HUES48 (cell line): ENCODE data around the gene FADS2.

ENCODE experiments used
- H3K27ac ChIP-seq: one replicate; pipeline ENCODE4 v1.7.0; 2013; ENCODE audit warnings: low read depth, low read length, inconsistent platforms
- H3K27me3 ChIP-seq: 2 replicates; pipeline ENCODE4 v1.6.1; 2013; ENCODE audit warnings: mild to moderate bottlenecking, low read length; ENCODE audit not compliant: control insufficient read depth, insufficient read depth
- H3K36me3 ChIP-seq: 2 replicates; pipeline ENCODE4 v1.6.1; 2013; ENCODE audit warnings: low read length; ENCODE audit not compliant: control insufficient read depth, insufficient read depth
- H3K4me1 ChIP-seq: 2 replicates; pipeline ENCODE4 v1.6.1; 2013; ENCODE audit warnings: mild to moderate bottlenecking, low read length; ENCODE audit not compliant: control insufficient read depth, insufficient read depth
- H3K4me3 ChIP-seq: 2 replicates; pipeline ENCODE4 v1.5.1; 2013; ENCODE audit warnings: mild to moderate bottlenecking, low read depth, low read length
- H3K9ac ChIP-seq: 2 replicates; pipeline ENCODE4 v1.6.1; 2013; ENCODE audit warnings: mild to moderate bottlenecking, low read depth, low read length, moderate library complexity
- H3K9me3 ChIP-seq: 2 replicates; pipeline ENCODE4 v1.6.1; 2013; ENCODE audit warnings: low read length; ENCODE audit not compliant: control insufficient read depth, insufficient read depth

The FADS2 gene

GRCh38 chr11:61785837-61786402 is 42.2 kb upstream of the FADS2 start:
- H3K9ac ChIP-seq: no peak overlapping the region
- H3K27me3 ChIP-seq: no peaks in the 10 kb centered on the region
- no peaks in the 10 kb centered on the region for H3K4me1 ChIP-seq
- H3K4me3 ChIP-seq: no peak overlapping the region
- no peaks in the 10 kb centered on the region for H3K9me3 ChIP-seq
- H3K36me3 ChIP-seq: peaks cover 63% of the 10 kb centered on the region
- H3K27ac ChIP-seq: no peak overlapping the region

DNA sequence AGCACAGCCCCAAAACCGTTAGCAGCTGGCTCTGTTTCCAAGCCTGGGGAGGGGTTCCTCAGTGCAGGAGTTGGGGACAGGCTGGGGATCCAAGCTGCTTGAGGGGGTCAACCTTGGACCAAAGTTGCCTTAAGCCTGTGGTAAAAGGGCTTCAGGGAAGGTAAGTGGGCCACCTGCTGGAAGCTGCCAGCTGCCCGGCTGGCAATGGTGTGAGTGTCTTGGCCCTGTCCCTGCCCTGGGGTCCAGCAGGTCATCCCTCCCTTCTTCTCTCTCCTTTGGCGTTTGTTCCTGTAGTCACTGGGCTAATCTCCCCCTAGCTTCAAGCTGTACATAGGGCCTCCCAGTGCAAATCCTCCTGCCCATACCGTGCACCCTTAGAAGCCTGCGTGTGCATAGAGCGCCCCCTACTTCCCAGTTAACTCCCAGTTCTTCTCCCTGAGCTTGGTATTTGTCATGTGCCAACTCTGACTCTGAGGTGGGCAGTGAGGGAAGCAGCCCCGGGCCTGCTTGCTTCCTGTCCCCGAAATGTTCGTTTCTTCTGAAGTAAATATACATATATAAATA is 40.1 kb upstream of the FADS2 start:
- Histone ChIP-seq H3K36me3 (peaks cover 63% of the 10 kb centered on the region), H3K27ac (no peak overlapping the region), H3K9ac (no peak overlapping the region), H3K9me3 (no peaks in the 10 kb centered on the region), H3K4me3 (no peak overlapping the region), H3K27me3 (no peaks in the 10 kb centered on the region), H3K4me1 (peaks cover 5% of the 10 kb centered on the region)

DNA sequence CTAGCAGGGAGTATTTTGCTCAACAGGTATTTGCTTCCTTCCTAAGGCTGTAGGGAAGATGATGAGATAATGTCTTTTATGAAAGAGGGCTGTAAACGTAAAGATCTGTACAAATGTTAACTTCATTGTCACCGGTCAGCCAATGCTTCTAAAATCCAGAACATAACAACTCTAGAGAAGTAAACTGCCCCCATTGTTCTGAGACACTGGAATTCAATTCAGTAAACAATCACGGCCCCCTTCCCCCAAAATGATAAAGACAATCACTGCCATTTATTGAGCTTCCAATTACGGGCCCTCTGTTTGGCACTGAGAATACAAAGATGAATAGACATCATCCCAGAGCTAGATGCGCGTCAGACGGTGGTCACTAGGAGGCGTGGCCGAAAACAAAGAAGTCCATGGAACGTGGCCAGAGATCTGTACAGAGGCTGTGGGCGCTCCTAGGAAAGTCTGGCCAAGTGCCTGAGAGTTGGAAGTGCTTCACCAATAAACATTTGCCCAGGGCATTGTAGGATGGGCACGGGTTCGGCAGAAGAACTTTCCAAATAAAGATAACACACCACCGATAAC is 36.3 kb upstream of the FADS2 start:
- peak overlapping the region; percentile 97 for H3K27ac ChIP-seq
- peaks cover 5% of the 10 kb centered on the region for H3K4me1 ChIP-seq
- peaks cover 60% of the 10 kb centered on the region for H3K36me3 ChIP-seq
- peak overlapping the region; percentile 98 for H3K9ac ChIP-seq
- no peaks in the 10 kb centered on the region for H3K9me3 ChIP-seq
- peak overlapping the region; percentile 81 for H3K4me3 ChIP-seq
- H3K27me3 ChIP-seq: no peaks in the 10 kb centered on the region

- H3K9me3 ChIP-seq: no peaks in the 10 kb centered on the region
- H3K27me3 ChIP-seq: no peaks in the 10 kb centered on the region
- H3K9ac ChIP-seq: peak within 1 kb of the TSS; percentile 98
- H3K4me1 ChIP-seq: peaks cover 5% of the 10 kb centered on the region
- peak within 1 kb of the TSS; percentile 97 for H3K27ac ChIP-seq
- H3K36me3 ChIP-seq: peaks cover 55% of the 10 kb centered on the region
- peak within 1 kb of the TSS; percentile 81 for H3K4me3 ChIP-seq
These were observed 35.6 kb upstream of the FADS2 start, which contains the start of the genes FEN1 and TMEM258 for GRCh38 chr11:61792310-61793082. FEN1 (plus strand) TSS chr11:61792911; CDS start chr11:61795362, 2,451 bp downstream. TMEM258 (minus strand) TSS chr11:61792599; CDS start chr11:61792558, 41 bp downstream.

- Histone ChIP-seq H3K36me3 (peaks cover 55% of the 10 kb centered on the region), H3K27ac (peak overlapping the region; percentile 97), H3K9ac (peak overlapping the region; percentile 98), H3K4me3 (peak overlapping the region; percentile 81), H3K9me3 (no peaks in the 10 kb centered on the region), H3K27me3 (no peaks in the 10 kb centered on the region), H3K4me1 (peaks cover 5% of the 10 kb centered on the region)
These were observed 34.8 kb upstream of the FADS2 start for GRCh38 chr11:61793083-61793828.

DNA sequence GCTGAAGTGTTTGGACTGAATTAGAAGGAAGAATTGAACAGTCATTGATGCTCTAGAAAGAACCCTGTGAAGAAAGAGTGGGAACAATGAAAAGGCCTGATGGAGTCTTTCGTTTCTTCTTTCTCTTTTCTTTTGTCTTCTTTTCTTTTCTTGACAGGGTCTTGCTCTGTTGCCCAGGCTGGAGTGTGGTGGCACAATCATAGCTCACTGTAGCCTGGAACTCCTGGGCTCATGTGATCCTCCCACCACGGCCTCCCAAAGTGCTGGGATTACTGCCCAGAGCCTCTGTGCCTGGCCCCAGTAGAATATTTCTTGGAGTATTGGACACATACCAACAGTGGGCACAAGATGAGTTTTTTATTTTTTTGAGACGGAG is 34.3 kb upstream of the FADS2 start:
- H3K27ac ChIP-seq: no peak overlapping the region
- H3K36me3 ChIP-seq: peaks cover 54% of the 10 kb centered on the region
- peaks cover 5% of the 10 kb centered on the region for H3K4me1 ChIP-seq
- peak overlapping the region; percentile 98 for H3K9ac ChIP-seq
- H3K27me3 ChIP-seq: no peaks in the 10 kb centered on the region
- H3K9me3 ChIP-seq: no peaks in the 10 kb centered on the region
- H3K4me3 ChIP-seq: peak overlapping the region; percentile 81

- Histone ChIP-seq H3K4me1 (peaks cover 5% of the 10 kb centered on the region), H3K27me3 (no peaks in the 10 kb centered on the region), H3K9ac (no peak overlapping the region), H3K9me3 (no peaks in the 10 kb centered on the region), H3K27ac (no peak overlapping the region), H3K4me3 (no peak overlapping the region), H3K36me3 (peaks cover 52% of the 10 kb centered on the region)
These were observed 33.5 kb upstream of the FADS2 start for GRCh38 chr11:61794579-61794978.

DNA sequence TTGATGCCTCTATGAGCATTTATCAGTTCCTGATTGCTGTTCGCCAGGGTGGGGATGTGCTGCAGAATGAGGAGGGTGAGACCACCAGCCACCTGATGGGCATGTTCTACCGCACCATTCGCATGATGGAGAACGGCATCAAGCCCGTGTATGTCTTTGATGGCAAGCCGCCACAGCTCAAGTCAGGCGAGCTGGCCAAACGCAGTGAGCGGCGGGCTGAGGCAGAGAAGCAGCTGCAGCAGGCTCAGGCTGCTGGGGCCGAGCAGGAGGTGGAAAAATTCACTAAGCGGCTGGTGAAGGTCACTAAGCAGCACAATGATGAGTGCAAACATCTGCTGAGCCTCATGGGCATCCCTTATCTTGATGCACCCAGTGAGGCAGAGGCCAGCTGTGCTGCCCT is 32.6 kb upstream of the FADS2 start:
- no peaks in the 10 kb centered on the region for H3K9me3 ChIP-seq
- H3K27me3 ChIP-seq: no peaks in the 10 kb centered on the region
- H3K27ac ChIP-seq: no peak overlapping the region
- H3K4me1 ChIP-seq: peaks cover 5% of the 10 kb centered on the region
- H3K9ac ChIP-seq: no peak overlapping the region
- H3K4me3 ChIP-seq: no peak overlapping the region
- peaks cover 52% of the 10 kb centered on the region for H3K36me3 ChIP-seq

DNA sequence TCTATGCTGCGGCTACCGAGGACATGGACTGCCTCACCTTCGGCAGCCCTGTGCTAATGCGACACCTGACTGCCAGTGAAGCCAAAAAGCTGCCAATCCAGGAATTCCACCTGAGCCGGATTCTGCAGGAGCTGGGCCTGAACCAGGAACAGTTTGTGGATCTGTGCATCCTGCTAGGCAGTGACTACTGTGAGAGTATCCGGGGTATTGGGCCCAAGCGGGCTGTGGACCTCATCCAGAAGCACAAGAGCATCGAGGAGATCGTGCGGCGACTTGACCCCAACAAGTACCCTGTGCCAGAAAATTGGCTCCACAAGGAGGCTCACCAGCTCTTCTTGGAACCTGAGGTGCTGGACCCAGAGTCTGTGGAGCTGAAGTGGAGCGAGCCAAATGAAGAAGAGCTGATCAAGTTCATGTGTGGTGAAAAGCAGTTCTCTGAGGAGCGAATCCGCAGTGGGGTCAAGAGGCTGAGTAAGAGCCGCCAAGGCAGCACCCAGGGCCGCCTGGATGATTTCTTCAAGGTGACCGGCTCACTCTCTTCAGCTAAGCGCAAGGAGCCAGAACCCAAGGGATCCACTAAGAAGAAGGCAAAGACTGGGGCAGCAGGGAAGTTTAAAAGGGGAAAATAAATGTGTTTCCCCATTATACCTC is 32.1 kb upstream of the FADS2 start:
- no peak overlapping the region for H3K4me3 ChIP-seq
- no peak overlapping the region for H3K27ac ChIP-seq
- no peaks in the 10 kb centered on the region for H3K9me3 ChIP-seq
- no peak overlapping the region for H3K9ac ChIP-seq
- no peaks in the 10 kb centered on the region for H3K27me3 ChIP-seq
- H3K4me1 ChIP-seq: peaks cover 5% of the 10 kb centered on the region
- H3K36me3 ChIP-seq: peaks cover 55% of the 10 kb centered on the region

DNA sequence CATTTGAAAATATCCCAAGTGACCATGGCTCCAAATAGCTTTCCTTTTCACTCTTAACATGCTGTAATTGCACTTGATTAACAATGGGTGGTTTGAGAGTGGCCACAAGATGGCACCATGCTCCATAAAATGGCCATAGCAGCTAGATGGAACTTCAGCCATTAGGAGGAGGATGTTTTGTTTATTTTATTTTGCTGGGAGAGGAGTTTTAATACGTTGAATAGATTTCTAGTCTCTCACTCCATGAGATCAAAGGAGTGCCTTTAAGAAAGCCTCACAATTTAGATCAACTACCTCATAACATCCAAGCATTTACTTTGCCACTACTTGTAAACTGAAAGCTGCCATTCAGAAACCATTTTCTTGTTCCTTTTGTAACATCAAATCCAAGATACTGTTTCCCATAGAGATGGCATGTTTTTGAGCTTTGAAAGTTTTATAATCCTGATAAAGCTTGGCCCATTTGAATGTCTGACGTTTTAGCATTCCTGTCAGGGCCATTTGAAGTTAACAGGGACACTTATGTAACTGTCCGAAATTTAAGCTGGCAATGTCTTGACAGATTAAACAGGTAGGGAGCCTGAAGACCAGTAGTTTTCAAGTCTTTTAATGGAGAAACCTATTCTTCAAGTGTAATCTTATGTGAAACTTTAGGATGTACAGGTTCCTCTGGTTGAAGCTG is 30.7 kb upstream of the FADS2 start:
- Histone ChIP-seq H3K9ac (no peak overlapping the region), H3K4me3 (no peak overlapping the region), H3K36me3 (peaks cover 69% of the 10 kb centered on the region), H3K9me3 (no peaks in the 10 kb centered on the region), H3K27me3 (no peaks in the 10 kb centered on the region), H3K4me1 (no peaks in the 10 kb centered on the region; the same call in 1 of the 2 replicates), H3K27ac (peak overlapping the region; percentile 2)
